OCI-LY3 (cell line): Measurements from ENCODE around the gene SDR42E1.

Experiments used
- H2AFZ ChIP-seq: fragments of 200-600, 300-600 bp; shearing (Covaris generic); 2 replicates; pipeline ENCODE4 v1.6.0; 2014; ENCODE audit warnings: antibody characterized with exemption, low read depth, low read length
- H3K27ac ChIP-seq: fragments of 200-600, 300-600 bp; sonication (generic); 2 replicates; pipeline ENCODE4 v1.5.1; 2014; ENCODE audit warnings: mild to moderate bottlenecking, low read length, moderate library complexity, mixed read lengths
- H3K27me3 ChIP-seq: fragments of 200-600, 300-600 bp; sonication (generic); 2 replicates; pipeline ENCODE4 v1.6.1; 2014; ENCODE audit warnings: low read depth, low read length, mixed read lengths
- H3K36me3 ChIP-seq: fragments of 200-600, 300-600 bp; sonication (generic); replicated peaks from 2 replicates; pipeline ENCODE3; 2014; ENCODE audit warnings: low read depth, low read length, mixed read lengths
- H3K4me1 ChIP-seq: fragments of 300-600, 200-600 bp; sonication (generic); 2 replicates; pipeline ENCODE4 v1.6.1; 2014; ENCODE audit warnings: low read length, mixed read lengths
- H3K4me2 ChIP-seq: fragments of 200-600, 300-600 bp; sonication (generic); 2 replicates; pipeline ENCODE4 v1.6.1; 2014; ENCODE audit warnings: low read length, mixed read lengths
- H3K4me3 ChIP-seq: fragments of 300-600, 200-600 bp; sonication (generic); 2 replicates; pipeline ENCODE4 v1.5.1; 2014; ENCODE audit warnings: antibody characterized with exemption, mild to moderate bottlenecking, low read length, moderate library complexity
- H3K79me2 ChIP-seq: fragments of 300-600, 200-600 bp; shearing (Covaris generic); 2 replicates; pipeline ENCODE4 v1.6.1; 2014; ENCODE audit warnings: mild to moderate bottlenecking, low read length, mixed read lengths
- H3K9ac ChIP-seq: fragments of 300-600, 200-600 bp; shearing (Covaris generic); 2 replicates; pipeline ENCODE4 v1.6.0; 2014; ENCODE audit warnings: mild to moderate bottlenecking, low read length, moderate library complexity
- H3K9me3 ChIP-seq: fragments of 200-600, 300-600 bp; shearing (Covaris generic); 2 replicates; pipeline ENCODE4 v1.6.1; 2014; ENCODE audit warnings: low read length, mixed read lengths; ENCODE audit not compliant: insufficient read depth
- H4K20me1 ChIP-seq: fragments of 200-600, 300-600 bp; sonication (generic); 2 replicates; pipeline ENCODE4 v1.6.1; 2016; ENCODE audit warnings: low read length, mixed read lengths; ENCODE audit not compliant: insufficient read depth
- CTCF ChIP-seq: fragments of 200-600, 300-600 bp; sonication (generic); IDR thresholded peaks from 2 replicates; pipeline ENCODE4 v1.5.1; 2014; ENCODE audit warnings: antibody characterized with exemption, low read length, low read depth
- EZH2phosphoT487 ChIP-seq: fragments of 200-600 bp; shearing (Covaris generic); IDR thresholded peaks from 2 replicates; pipeline ENCODE4 v1.6.1; 2018; ENCODE audit warnings: antibody characterized with exemption, mixed run types, low read depth

Gene SDR42E1

GRCh38 chr16:82007189-82007588 lies 4.1 kb downstream of the SDR42E1 start:
- H2AFZ ChIP-seq, result no peak overlapping the region
- no peak overlapping the region for H3K27ac ChIP-seq
- no peak for TF ChIP-seq CTCF
- TF ChIP-seq EZH2phosphoT487, result no peak
- H3K9me3 ChIP-seq, result peaks cover 3% of the 10 kb centered on the region; the same call in 1 of the 2 replicates
- H3K36me3 ChIP-seq, result peaks cover 6% of the 10 kb centered on the region
- H3K27me3 ChIP-seq, result no peaks in the 10 kb centered on the region
- H3K4me3 ChIP-seq, result no peak overlapping the region
- H3K79me2 ChIP-seq, result no peaks in the 10 kb centered on the region
- H3K4me2 ChIP-seq, result no peak overlapping the region
- no peak overlapping the region for H3K9ac ChIP-seq
- H4K20me1 ChIP-seq, result no peaks in the 10 kb centered on the region
- peaks cover 3% of the 10 kb centered on the region; the same call in 1 of the 2 replicates for H3K4me1 ChIP-seq

GRCh38 chr16:82006036-82006435 lies 5.2 kb downstream of the SDR42E1 start:
- no peak overlapping the region for H3K4me2 ChIP-seq
- no peak overlapping the region for H3K9ac ChIP-seq
- no peak overlapping the region for H2AFZ ChIP-seq
- H3K27me3 ChIP-seq, result no peaks in the 10 kb centered on the region
- H3K79me2 ChIP-seq, result no peaks in the 10 kb centered on the region
- peaks cover 3% of the 10 kb centered on the region; the same call in 1 of the 2 replicates for H3K9me3 ChIP-seq
- H4K20me1 ChIP-seq, result no peaks in the 10 kb centered on the region
- TF ChIP-seq EZH2phosphoT487, result no peak
- no peak for TF ChIP-seq CTCF
- no peak overlapping the region for H3K4me3 ChIP-seq
- H3K27ac ChIP-seq, result no peak overlapping the region
- H3K36me3 ChIP-seq, result peaks cover 6% of the 10 kb centered on the region
- no peaks in the 10 kb centered on the region for H3K4me1 ChIP-seq

- Histone ChIP-seq H3K4me1 (no peaks in the 10 kb centered on the region), H3K9ac (no peak overlapping the region), H2AFZ (no peak overlapping the region), H3K9me3 (peaks cover 3% of the 10 kb centered on the region; the same call in 1 of the 2 replicates), H4K20me1 (no peaks in the 10 kb centered on the region), H3K27ac (no peak overlapping the region), H3K4me3 (no peak overlapping the region), H3K36me3 (peaks cover 6% of the 10 kb centered on the region), H3K4me2 (no peak overlapping the region), H3K27me3 (no peaks in the 10 kb centered on the region), H3K79me2 (no peaks in the 10 kb centered on the region)
- no peak for TF ChIP-seq CTCF
- TF ChIP-seq EZH2phosphoT487, result no peak
Measured at GRCh38 chr16:82005027-82005830, 6.0 kb downstream of the SDR42E1 start.

DNA sequence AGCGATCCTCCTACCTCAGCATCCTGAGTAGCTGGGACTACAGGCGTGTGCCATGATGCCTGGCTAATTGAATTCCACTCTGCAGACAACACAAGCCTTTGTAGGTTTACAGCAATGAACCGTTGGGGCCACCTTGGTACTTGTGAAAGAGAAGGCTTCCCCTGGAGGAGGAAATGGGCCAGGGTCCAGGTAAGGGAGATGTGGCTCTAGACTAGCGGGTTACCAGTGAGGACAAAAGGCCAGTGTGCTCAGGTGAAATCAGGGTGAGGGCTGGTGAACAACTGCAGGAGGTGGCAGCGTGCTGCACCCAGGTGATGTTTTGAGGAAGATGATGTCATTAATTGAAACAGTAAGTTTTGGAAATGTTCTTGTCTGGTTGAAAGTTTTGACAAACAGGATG lies 6.7 kb downstream of the SDR42E1 start:
- Histone ChIP-seq H3K27ac (no peak overlapping the region), H3K9me3 (peaks cover 3% of the 10 kb centered on the region; the same call in 1 of the 2 replicates), H4K20me1 (no peaks in the 10 kb centered on the region), H3K4me2 (no peak overlapping the region), H3K4me1 (no peaks in the 10 kb centered on the region), H3K79me2 (no peaks in the 10 kb centered on the region), H3K27me3 (no peaks in the 10 kb centered on the region), H3K4me3 (no peak overlapping the region), H3K36me3 (peaks cover 6% of the 10 kb centered on the region), H3K9ac (no peak overlapping the region), H2AFZ (no peak overlapping the region)
- no peak for TF ChIP-seq EZH2phosphoT487
- TF ChIP-seq CTCF, result no peak
